ENCODE data around the gene FXN.
A peak's percentile ranks its signal among the peaks of the same experiment; 100 is the strongest.
"Not testable (repeated sequence)": the region's sequence is repeated elsewhere in the genome, so short reads cannot be mapped to it uniquely, and the experiment has no call there.

FXN gene

GRCh38 chr9:69035438-69036308, at the start of gene FXN:
Gene FXN (plus strand): TSS chr9:69035752. CDS start chr9:69035783, 31 bp downstream.
- peak; percentile 58 for DNase-seq (ENCODE audit: low read depth, low spot score)

GRCh38 chr9:68986949-68987348, 48.6 kb upstream of the FXN start:
- not testable (repeated sequence) for DNase-seq (ENCODE audit: low read depth, low spot score)

GRCh38 chr9:68991457-68991856, 44.1 kb upstream of the FXN start:
- DNase-seq (ENCODE audit: low read depth, low spot score): no peak

GRCh38 chr9:68995776-68996175, 39.8 kb upstream of the FXN start:
- DNase-seq (ENCODE audit: low read depth, low spot score): no peak

- DNase-seq (ENCODE audit: low read depth, low spot score): no peak
These were observed 39.1 kb upstream of the FXN start for GRCh38 chr9:68996462-68996861.

GRCh38 chr9:68997666-68998065, 37.9 kb upstream of the FXN start:
- DNase-seq (ENCODE audit: low read depth, low spot score): no peak

- DNase-seq (ENCODE audit: low read depth, low spot score): no peak
These were observed 37.2 kb upstream of the FXN start for GRCh38 chr9:68998385-68998784.

- DNase-seq (ENCODE audit: low read depth, low spot score): no peak
These were observed 36.7 kb upstream of the FXN start for GRCh38 chr9:68998812-68999211.

- peak; percentile 29 for DNase-seq (ENCODE audit: low read depth, low spot score)
These were observed 36.0 kb upstream of the FXN start for GRCh38 chr9:68999393-69000105.

- no peak for DNase-seq (ENCODE audit: low read depth, low spot score)
These were observed 33.6 kb upstream of the FXN start for GRCh38 chr9:69001921-69002320.

GRCh38 chr9:69003051-69003450, 32.5 kb upstream of the FXN start:
- DNase-seq (ENCODE audit: low read depth, low spot score): no peak

GRCh38 chr9:69004836-69005235, 30.7 kb upstream of the FXN start:
- DNase-seq (ENCODE audit: low read depth, low spot score): no peak

GRCh38 chr9:69009708-69010107, 25.8 kb upstream of the FXN start:
- DNase-seq (ENCODE audit: low read depth, low spot score): no peak

GRCh38 chr9:69012696-69013381, 22.7 kb upstream of the FXN start:
- no peak for DNase-seq (ENCODE audit: low read depth, low spot score)

- no peak for DNase-seq (ENCODE audit: low read depth, low spot score)
These were observed 22.2 kb upstream of the FXN start for GRCh38 chr9:69013382-69013727.

GRCh38 chr9:69014013-69014412, 21.5 kb upstream of the FXN start, which contains the start of gene PRKACG:
Gene PRKACG (minus strand): TSS chr9:69014113. CDS start chr9:69014092, 21 bp downstream.
- DNase-seq (ENCODE audit: low read depth, low spot score): no peak

- no peak for DNase-seq (ENCODE audit: low read depth, low spot score)
These were observed 19.1 kb upstream of the FXN start for GRCh38 chr9:69016191-69017096.

GRCh38 chr9:69018737-69019136, 16.8 kb upstream of the FXN start:
- no peak for DNase-seq (ENCODE audit: low read depth, low spot score)

GRCh38 chr9:69019808-69020207, 15.7 kb upstream of the FXN start:
- DNase-seq (ENCODE audit: low read depth, low spot score): no peak

GRCh38 chr9:69020301-69021145, 15.0 kb upstream of the FXN start:
- DNase-seq (ENCODE audit: low read depth, low spot score): no peak
